ENCODE results near the gene DEDD2. TPM values are rescaled to one million over a fixed set of nuclear protein-coding genes. Genes with fewer than 3 reads are reported as not detected.

Gene DEDD2
- total and polyA plus RNA-seq, 10 of the 15 experiments (the other 5 are each of a cell fraction or from before 2014, with no cell fraction given): 2.5 to 24.7 (median 17.6) TPM

GRCh38 chr19:42253245-42254088 is 36.0 kb upstream of the DEDD2 start:
- CTCF ChIA-PET: no interaction called here
- POLR2A ChIA-PET: no interaction called here
- 2% methylated on average over 27 of the region's 71 CpGs for WGBS (ENCODE audit: insufficient coverage, insufficient replicate concordance, low lambda C conversion rate, missing lambda C conversion rate)
- in situ Hi-C loops (cut with MboI) (no loop called here), intact Hi-C loops (cut with micrococcal nuclease; ENCODE audit: unreplicated experiment) (no loop called here)
- RAD21 ChIA-PET (ENCODE audit: unreplicated experiment): no interaction called here
- peak; percentile 48 for ATAC-seq
- peak overlapping the region; percentile 94 for H3K9ac ChIP-seq (ENCODE audit: control insufficient read depth, insufficient read depth, low read length)
- H2AFZ ChIP-seq (ENCODE audit: control insufficient read depth, low read depth, low read length): peak overlapping the region; percentile 56
- no peaks in the 10 kb centered on the region for H3K9me3 ChIP-seq (replicated peaks; ENCODE audit: control insufficient read depth, insufficient read depth, low read length)
- peak overlapping the region; percentile 91 for H3K4me2 ChIP-seq (ENCODE audit: control insufficient read depth, insufficient read depth)
- no peaks in the 10 kb centered on the region for H4K20me1 ChIP-seq (ENCODE audit: control insufficient read depth, insufficient read depth)
- peaks cover 0 to 7% of the 10 kb centered on the region in 2 experiments; a peak in 2 of 4 replicates for H3K36me3 ChIP-seq (ENCODE audit: control insufficient read depth in 2 of 2, insufficient read depth in 2 of 2, low read length in 1 of 2)
- H3K27me3 ChIP-seq (replicated peaks in 1 of 2; ENCODE audit: control insufficient read depth in 2 of 2, insufficient read depth in 2 of 2, low read length in 1 of 2): no peaks in the 10 kb centered on the region
- H3K4me1 ChIP-seq (ENCODE audit: control insufficient read depth, insufficient read depth, low read length): peaks cover 16% of the 10 kb centered on the region
- FAIRE-seq: no peak
- SMC1A ChIA-PET (ENCODE audit: uncharacterized antibody, unreplicated experiment): no interaction called here
- no peak for DNase-seq (ENCODE audit: low read depth, low spot score)
- H3K79me2 ChIP-seq (ENCODE audit: control insufficient read depth, insufficient read depth, low read length): peaks cover 43% of the 10 kb centered on the region
- H3K27ac ChIP-seq (ENCODE audit: control insufficient read depth, insufficient read depth): peak overlapping the region; percentile 94
- BruUV-seq (replicated peaks): no TSS peak
- H3K4me3 ChIP-seq: peak overlapping the region; percentile 99
- TF ChIP-seq EGR1 (IDR thresholded peaks at IDR 0.05; ENCODE audit: borderline replicate concordance in 1 of 2, low read depth in 2 of 2, low read length in 2 of 2) (peak in 1 of 2 experiments; percentile 22; a peak in 1 of 3 replicates), YY1 (IDR thresholded peaks at IDR 0.05; ENCODE audit: low read depth, low read length) (0 out of 2 replicates have a peak, but pooled peaks have one; percentile 53), IKZF2 (IDR thresholded peaks at IDR 0.05) (peak; percentile 75 to 76), TCF7 (IDR thresholded peaks at IDR 0.05; ENCODE audit: borderline replicate concordance) (no peak), POLR2A (IDR thresholded peaks at IDR 0.05; ENCODE audit: low read depth, low read length) (peak; percentile 69), PML (IDR thresholded peaks at IDR 0.05; ENCODE audit: low read length) (no peak), USF1 (IDR thresholded peaks at IDR 0.05; ENCODE audit: borderline replicate concordance, extremely low read length, insufficient read depth, low read depth, low read length) (peak; percentile 63), NKRF (conservative IDR thresholded peaks at IDR 0.05) (peak; percentile 30; the same call in 1 of the 2 replicates), TCF12 (IDR thresholded peaks at IDR 0.05; ENCODE audit: low read depth, low read length) (no peak), TBL1XR1 (IDR thresholded peaks at IDR 0.05; ENCODE audit: low read depth, low read length) (peak; percentile 25; the same call in 1 of the 2 replicates), IKZF1 (conservative IDR thresholded peaks at IDR 0.05) (peak; percentile 87), DPF2 (IDR thresholded peaks at IDR 0.05) (0 out of 2 replicates have a peak, but pooled peaks have one; percentile 19), EZH2 (IDR thresholded peaks at IDR 0.05; ENCODE audit: borderline replicate concordance, control insufficient read depth, low read depth, low read length) (no peak), EED (IDR thresholded peaks at IDR 0.05; ENCODE audit: low read depth) (peak; percentile 81; the same call in 1 of the 2 replicates), NBN (IDR thresholded peaks at IDR 0.05) (0 out of 2 replicates have a peak, but pooled peaks have one; percentile 44), EP300 (IDR thresholded peaks at IDR 0.05; ENCODE audit: borderline replicate concordance in 1 of 2, control insufficient read depth in 1 of 2, low read depth in 2 of 2, low read length in 2 of 2) (no peak)
- TF ChIP-seq, protein P1, sequence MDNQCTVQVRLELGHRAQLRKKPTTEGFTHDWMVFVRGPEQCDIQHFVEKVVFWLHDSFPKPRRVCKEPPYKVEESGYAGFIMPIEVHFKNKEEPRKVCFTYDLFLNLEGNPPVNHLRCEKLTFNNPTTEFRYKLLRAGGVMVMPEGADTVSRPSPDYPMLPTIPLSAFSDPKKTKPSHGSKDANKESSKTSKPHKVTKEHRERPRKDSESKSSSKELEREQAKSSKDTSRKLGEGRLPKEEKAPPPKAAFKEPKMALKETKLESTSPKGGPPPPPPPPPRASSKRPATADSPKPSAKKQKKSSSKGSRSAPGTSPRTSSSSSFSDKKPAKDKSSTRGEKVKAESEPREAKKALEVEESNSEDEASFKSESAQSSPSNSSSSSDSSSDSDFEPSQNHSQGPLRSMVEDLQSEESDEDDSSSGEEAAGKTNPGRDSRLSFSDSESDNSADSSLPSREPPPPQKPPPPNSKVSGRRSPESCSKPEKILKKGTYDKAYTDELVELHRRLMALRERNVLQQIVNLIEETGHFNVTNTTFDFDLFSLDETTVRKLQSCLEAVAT (IDR thresholded peaks at IDR 0.05): 0 out of 2 replicates have a peak, but pooled peaks have one; percentile 29
- TF ChIP-seq, protein P2, sequence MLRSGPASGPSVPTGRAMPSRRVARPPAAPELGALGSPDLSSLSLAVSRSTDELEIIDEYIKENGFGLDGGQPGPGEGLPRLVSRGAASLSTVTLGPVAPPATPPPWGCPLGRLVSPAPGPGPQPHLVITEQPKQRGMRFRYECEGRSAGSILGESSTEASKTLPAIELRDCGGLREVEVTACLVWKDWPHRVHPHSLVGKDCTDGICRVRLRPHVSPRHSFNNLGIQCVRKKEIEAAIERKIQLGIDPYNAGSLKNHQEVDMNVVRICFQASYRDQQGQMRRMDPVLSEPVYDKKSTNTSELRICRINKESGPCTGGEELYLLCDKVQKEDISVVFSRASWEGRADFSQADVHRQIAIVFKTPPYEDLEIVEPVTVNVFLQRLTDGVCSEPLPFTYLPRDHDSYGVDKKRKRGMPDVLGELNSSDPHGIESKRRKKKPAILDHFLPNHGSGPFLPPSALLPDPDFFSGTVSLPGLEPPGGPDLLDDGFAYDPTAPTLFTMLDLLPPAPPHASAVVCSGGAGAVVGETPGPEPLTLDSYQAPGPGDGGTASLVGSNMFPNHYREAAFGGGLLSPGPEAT (IDR thresholded peaks at IDR 0.05; ENCODE audit: low read depth): 0 out of 2 replicates have a peak, but pooled peaks have one; percentile 28

Measured in GM12878 (cell line).